Measurements from ENCODE around the gene WDFY4. TPM values are rescaled to one million over a fixed set of nuclear protein-coding genes. Genes with fewer than 3 reads are reported as not detected.

Gene WDFY4
- total RNA-seq, 2 experiments from 2014 or later = 0.90 to 1.1 TPM

DNA sequence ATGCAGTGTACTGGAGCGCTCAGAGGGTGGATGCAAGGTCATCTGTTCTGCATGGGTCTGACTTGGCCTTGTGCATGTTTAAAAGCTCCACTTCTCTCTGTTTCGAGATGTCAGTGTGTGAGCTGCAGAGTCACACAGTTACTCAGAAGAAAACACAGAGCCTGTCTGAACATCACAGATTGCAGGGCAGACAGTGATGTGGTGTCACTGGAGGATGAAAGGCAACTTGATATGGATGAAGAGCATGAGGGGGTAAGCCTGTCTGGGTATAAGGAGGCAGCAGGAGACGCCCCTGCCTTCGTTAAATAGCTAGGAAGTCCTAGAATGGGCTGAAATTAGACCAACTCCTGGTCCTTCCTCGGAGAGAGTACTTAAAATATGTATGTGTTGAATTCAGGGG, 322.5 kb downstream of the WDFY4 start:
- CTCF ChIA-PET = no interaction called here
- ATAC-seq = no peak
- POLR2A ChIA-PET = no interaction called here
- H3K27me3 Mint-ChIP-seq = no peaks in the 10 kb centered on the region
- no peaks in the 10 kb centered on the region for H3K9me3 Mint-ChIP-seq
- intact Hi-C loops (cut with micrococcal nuclease) = no loop called here
- H3K4me1 Mint-ChIP-seq (ENCODE audit: low read depth) = no peaks in the 10 kb centered on the region
- H3K36me3 Mint-ChIP-seq (ENCODE audit: low read depth) = no peaks in the 10 kb centered on the region
- DNase-seq = no peak
- TF ChIP-seq, protein P1, sequence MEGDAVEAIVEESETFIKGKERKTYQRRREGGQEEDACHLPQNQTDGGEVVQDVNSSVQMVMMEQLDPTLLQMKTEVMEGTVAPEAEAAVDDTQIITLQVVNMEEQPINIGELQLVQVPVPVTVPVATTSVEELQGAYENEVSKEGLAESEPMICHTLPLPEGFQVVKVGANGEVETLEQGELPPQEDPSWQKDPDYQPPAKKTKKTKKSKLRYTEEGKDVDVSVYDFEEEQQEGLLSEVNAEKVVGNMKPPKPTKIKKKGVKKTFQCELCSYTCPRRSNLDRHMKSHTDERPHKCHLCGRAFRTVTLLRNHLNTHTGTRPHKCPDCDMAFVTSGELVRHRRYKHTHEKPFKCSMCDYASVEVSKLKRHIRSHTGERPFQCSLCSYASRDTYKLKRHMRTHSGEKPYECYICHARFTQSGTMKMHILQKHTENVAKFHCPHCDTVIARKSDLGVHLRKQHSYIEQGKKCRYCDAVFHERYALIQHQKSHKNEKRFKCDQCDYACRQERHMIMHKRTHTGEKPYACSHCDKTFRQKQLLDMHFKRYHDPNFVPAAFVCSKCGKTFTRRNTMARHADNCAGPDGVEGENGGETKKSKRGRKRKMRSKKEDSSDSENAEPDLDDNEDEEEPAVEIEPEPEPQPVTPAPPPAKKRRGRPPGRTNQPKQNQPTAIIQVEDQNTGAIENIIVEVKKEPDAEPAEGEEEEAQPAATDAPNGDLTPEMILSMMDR (IDR thresholded peaks at IDR 0.05) = no peak
- H3K4me3 Mint-ChIP-seq = no peak overlapping the region
- no peak overlapping the region for H3K27ac Mint-ChIP-seq

DNA sequence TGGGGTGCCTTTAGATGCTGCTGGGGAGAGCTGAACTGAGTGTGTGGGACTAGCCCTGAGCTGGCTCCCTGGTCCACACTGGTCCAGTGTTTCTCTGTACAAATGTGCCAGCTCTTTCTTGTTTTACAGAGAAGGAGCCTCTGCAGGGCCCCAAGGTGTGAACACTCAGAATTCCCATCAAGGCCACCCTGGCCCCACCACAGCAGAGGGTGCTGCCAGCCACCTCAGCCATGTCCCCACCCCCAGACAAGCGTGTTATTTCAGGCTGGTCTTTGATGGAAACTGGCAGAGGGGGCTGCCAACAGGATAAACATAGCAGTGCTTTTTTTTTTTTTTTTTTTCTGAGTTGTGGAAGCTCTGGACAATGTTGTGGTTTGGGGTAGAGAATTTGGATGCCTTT, 323.4 kb downstream of the WDFY4 start:
- H3K27ac Mint-ChIP-seq = no peak overlapping the region
- no peaks in the 10 kb centered on the region for H3K36me3 Mint-ChIP-seq (ENCODE audit: low read depth)
- TF ChIP-seq, protein P1 (IDR thresholded peaks at IDR 0.05) = no peak
- CTCF ChIA-PET = interaction anchor here (1.5 kb wide), 1 partner anchor 26 kb away, joined by 5 read pairs; no protein-coding TSS in a partner anchor
- ATAC-seq (no peak), DNase-seq (no peak)
- H3K27me3 Mint-ChIP-seq = no peaks in the 10 kb centered on the region
- no peaks in the 10 kb centered on the region for H3K4me1 Mint-ChIP-seq (ENCODE audit: low read depth)
- no peaks in the 10 kb centered on the region for H3K9me3 Mint-ChIP-seq
- POLR2A ChIA-PET = no interaction called here
- intact Hi-C loops (cut with micrococcal nuclease) = no loop called here
- H3K4me3 Mint-ChIP-seq = no peak overlapping the region

DNA sequence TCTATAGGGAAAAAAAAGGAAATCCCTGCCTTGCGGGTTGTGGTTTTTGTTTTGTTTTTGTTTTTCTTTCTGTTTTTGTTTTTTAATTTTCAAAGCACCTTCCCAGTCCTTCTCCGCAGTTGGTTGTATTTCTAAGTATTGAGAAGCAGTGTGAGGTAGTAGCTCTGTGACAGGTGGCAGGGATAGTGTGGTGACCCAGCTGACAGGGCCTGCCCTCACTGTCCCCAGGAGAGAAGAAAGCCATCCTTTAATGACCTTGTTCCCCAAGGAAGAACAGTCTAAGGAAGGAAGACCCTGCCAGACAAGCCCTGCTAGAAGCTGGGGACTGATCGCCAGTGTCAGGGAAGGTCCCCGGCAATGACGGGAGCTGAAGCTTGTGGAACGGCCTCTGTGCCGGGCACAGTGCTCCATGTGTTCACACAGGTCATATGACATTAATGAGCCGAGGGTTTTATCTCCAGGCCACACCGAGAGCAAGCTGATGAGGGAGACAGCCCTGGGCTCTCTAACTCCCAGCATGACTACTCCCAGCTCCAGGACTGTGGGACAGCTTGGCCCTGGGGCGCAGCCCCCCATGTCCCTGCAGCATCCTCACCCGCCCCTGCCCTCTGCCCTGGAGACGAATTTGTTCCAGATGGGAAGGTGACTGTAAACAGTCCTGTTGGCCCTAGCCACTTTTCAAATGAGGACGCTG, 324.0 kb downstream of the WDFY4 start:
- no peak for ATAC-seq
- Mint-ChIP-seq H3K4me1 (ENCODE audit: low read depth) (no peaks in the 10 kb centered on the region), H3K4me3 (no peak overlapping the region), H3K36me3 (ENCODE audit: low read depth) (no peaks in the 10 kb centered on the region), H3K27ac (no peak overlapping the region), H3K27me3 (no peaks in the 10 kb centered on the region), H3K9me3 (no peaks in the 10 kb centered on the region)
- ChIA-PET CTCF (interaction anchor here (1.5 kb wide), 1 partner anchor 27 kb away, joined by 5 read pairs; no protein-coding TSS in a partner anchor), POLR2A (no interaction called here)
- TF ChIP-seq, protein P1 (IDR thresholded peaks at IDR 0.05) = no peak
- intact Hi-C loops (cut with micrococcal nuclease) = no loop called here
- no peak for DNase-seq

DNA sequence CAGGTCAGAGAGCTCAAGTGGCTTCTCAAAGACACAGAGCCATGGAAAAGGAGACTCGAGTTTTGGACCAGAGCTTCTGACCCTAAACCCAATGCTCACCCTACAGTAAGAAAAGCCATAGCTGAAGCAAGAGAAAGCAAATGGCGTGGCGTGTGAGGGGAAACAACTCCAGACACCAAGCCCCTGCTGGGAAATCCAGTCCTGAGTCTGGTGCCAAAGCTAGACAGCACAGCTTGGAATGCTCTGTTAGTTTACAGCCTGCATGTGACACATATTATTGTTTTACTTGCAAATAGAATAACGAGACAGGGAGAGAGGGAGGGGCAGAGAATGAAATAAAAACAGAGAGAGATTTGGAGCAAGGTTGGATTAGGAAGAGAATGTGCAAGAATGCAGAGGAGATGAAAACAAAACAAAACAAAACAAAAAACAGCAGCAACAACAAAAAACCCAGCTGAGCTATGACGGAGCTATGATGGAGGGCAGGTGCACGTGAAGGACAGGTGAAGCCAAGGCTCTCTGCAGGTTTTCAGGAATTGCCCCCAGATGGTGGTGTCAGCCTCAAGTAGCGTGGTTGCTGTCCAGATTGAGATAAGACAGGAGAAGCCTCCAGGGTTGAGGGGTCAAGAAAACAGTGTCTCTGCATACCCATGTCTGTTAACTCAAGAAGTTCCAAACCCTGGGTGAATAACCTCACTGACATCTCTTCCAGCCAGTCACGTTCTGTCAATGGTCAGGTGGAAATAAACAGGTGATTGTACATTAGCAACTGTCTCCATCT, 324.7 kb downstream of the WDFY4 start:
- Mint-ChIP-seq H3K27me3 (no peaks in the 10 kb centered on the region), H3K4me1 (ENCODE audit: low read depth) (no peaks in the 10 kb centered on the region), H3K9me3 (no peaks in the 10 kb centered on the region), H3K36me3 (ENCODE audit: low read depth) (no peaks in the 10 kb centered on the region), H3K4me3 (no peak overlapping the region), H3K27ac (no peak overlapping the region)
- CTCF ChIA-PET = interaction anchor here (1.5 kb wide), 1 partner anchor 27 kb away, joined by 5 read pairs; no protein-coding TSS in a partner anchor
- DNase-seq (no peak), ATAC-seq (no peak)
- TF ChIP-seq, protein P1 (IDR thresholded peaks at IDR 0.05) = no peak
- POLR2A ChIA-PET = no interaction called here
- intact Hi-C loops (cut with micrococcal nuclease) = no loop called here

DNA sequence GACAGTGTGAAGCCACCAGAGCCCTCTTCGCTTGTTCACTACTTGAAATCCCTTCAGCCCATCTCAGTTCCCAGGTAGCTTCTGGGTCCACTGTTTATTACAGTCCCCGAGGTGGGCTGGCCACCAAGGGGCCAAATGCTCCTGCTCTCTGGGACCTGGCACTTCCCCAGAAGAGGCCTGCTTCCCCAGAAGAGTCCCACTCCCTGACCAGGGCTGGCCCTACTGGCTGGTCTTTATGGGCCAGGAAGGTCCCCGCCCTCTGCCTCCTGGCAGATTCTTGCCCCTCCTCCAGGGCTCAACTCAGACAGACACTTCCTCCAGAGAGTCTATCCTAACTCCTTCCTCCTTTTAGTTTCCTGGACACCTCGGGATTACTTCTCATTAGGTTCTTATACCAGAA, 325.6 kb downstream of the WDFY4 start:
- intact Hi-C loops (cut with micrococcal nuclease) = no loop called here
- H3K27ac Mint-ChIP-seq = no peak overlapping the region
- ChIA-PET CTCF (no interaction called here), POLR2A (no interaction called here)
- H3K4me3 Mint-ChIP-seq = no peak overlapping the region
- peaks cover 3% of the 10 kb centered on the region for H3K27me3 Mint-ChIP-seq
- no peaks in the 10 kb centered on the region for H3K4me1 Mint-ChIP-seq (ENCODE audit: low read depth)
- TF ChIP-seq, protein P1 (IDR thresholded peaks at IDR 0.05) = no peak
- no peaks in the 10 kb centered on the region for H3K9me3 Mint-ChIP-seq
- DNase-seq (no peak), ATAC-seq (no peak)
- no peaks in the 10 kb centered on the region for H3K36me3 Mint-ChIP-seq (ENCODE audit: low read depth)

Measured in activated CD8-positive, alpha-beta T cell treated with anti-CD3 and anti-CD28 coated beads for 36 hours (primary cell).